ENCODE results near the gene CAMK2D. TPM values are rescaled to one million over a fixed set of nuclear protein-coding genes. Genes with fewer than 3 reads are reported as not detected.

The CAMK2D gene
- total RNA-seq, 1 experiment from 2014 or later = 9.0 TPM

DNA sequence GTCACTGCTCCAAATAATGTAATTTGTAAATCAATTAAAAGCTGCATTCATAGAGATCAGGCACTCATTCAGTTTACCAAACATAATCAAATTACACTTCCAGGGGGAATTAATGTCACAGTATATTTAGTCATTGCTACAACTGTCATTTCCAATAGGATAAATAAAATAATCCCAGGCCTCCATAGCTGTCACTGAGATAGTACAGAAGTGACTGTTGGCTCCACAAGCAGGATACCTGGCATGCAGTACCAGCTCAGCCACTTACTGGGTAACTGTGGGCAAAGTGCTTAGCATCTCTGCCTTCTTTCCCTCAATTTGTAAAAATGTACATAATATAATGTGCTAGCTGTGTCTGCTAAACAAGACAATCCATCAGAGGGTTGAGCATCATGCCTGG is 128.1 kb downstream of the CAMK2D start:
- no peaks in the 10 kb centered on the region for H3K79me2 ChIP-seq (ENCODE audit: insufficient read depth, low read length)
- Mint-ChIP-seq H3K27me3 (ENCODE audit: low read depth) (no peaks in the 10 kb centered on the region), H3K4me3 (no peak overlapping the region), H3K36me3 (ENCODE audit: insufficient read depth in 1 of 3, low read depth in 3 of 3) (no peaks in the 10 kb centered on the region), H3K9me3 (no peaks in the 10 kb centered on the region), H3K4me1 (peaks cover 6 to 13% of the 10 kb centered on the region in 2 experiments), H3K27ac (no peak overlapping the region)
- no peaks in the 10 kb centered on the region for H3K23me2 ChIP-seq (ENCODE audit: insufficient read length, low read depth, low read length, poor library complexity, severe bottlenecking)
- H2AK5ac ChIP-seq (ENCODE audit: insufficient read length, low read length) = no peak overlapping the region
- no peak overlapping the region for H3K4ac ChIP-seq (ENCODE audit: low read depth, low read length)
- H3K14ac ChIP-seq (ENCODE audit: insufficient read depth, low read length) = no peak overlapping the region
- no peaks in the 10 kb centered on the region for H3K4me1 ChIP-seq (ENCODE audit: insufficient read depth, low read length)
- no peaks in the 10 kb centered on the region for H3K9me3 ChIP-seq (ENCODE audit: control insufficient read depth, low read depth, low read length)
- H4K5ac ChIP-seq (ENCODE audit: insufficient read length, low read depth, low read length) = no peak overlapping the region
- no peak overlapping the region for H3K18ac ChIP-seq (ENCODE audit: insufficient read length, low read depth, low read length)
- no peak overlapping the region for H2BK15ac ChIP-seq (ENCODE audit: low read depth, low read length)
- no peak overlapping the region for H2BK120ac ChIP-seq (ENCODE audit: low read depth, low read length, poor library complexity, severe bottlenecking)
- H4K20me1 ChIP-seq (ENCODE audit: control insufficient read depth, insufficient read depth, insufficient read length) = no peaks in the 10 kb centered on the region
- DNase-seq = no peak
- TF ChIP-seq, protein P1, sequence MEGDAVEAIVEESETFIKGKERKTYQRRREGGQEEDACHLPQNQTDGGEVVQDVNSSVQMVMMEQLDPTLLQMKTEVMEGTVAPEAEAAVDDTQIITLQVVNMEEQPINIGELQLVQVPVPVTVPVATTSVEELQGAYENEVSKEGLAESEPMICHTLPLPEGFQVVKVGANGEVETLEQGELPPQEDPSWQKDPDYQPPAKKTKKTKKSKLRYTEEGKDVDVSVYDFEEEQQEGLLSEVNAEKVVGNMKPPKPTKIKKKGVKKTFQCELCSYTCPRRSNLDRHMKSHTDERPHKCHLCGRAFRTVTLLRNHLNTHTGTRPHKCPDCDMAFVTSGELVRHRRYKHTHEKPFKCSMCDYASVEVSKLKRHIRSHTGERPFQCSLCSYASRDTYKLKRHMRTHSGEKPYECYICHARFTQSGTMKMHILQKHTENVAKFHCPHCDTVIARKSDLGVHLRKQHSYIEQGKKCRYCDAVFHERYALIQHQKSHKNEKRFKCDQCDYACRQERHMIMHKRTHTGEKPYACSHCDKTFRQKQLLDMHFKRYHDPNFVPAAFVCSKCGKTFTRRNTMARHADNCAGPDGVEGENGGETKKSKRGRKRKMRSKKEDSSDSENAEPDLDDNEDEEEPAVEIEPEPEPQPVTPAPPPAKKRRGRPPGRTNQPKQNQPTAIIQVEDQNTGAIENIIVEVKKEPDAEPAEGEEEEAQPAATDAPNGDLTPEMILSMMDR (conservative IDR thresholded peaks at IDR 0.05) = no peak
- H2BK20ac ChIP-seq (ENCODE audit: low read depth, low read length, poor library complexity, severe bottlenecking) = no peak overlapping the region
- H3K4me2 ChIP-seq (ENCODE audit: insufficient read depth, insufficient read length, low read length) = no peak overlapping the region
- no peaks in the 10 kb centered on the region for H3K27me3 ChIP-seq (ENCODE audit: insufficient read depth, low read length)
- H2BK12ac ChIP-seq (ENCODE audit: insufficient read length, low read depth, low read length) = no peak overlapping the region
- no peaks in the 10 kb centered on the region for H3K79me1 ChIP-seq (ENCODE audit: insufficient read depth, low read depth, low read length, poor library complexity, severe bottlenecking)
- H3K56ac ChIP-seq (ENCODE audit: insufficient read length, low read depth, low read length) = no peak overlapping the region
- no peak overlapping the region for H3K9ac ChIP-seq (ENCODE audit: extremely low read depth, insufficient read length, low read length)
- no peak overlapping the region for H2BK5ac ChIP-seq (ENCODE audit: insufficient read length, low read length)
- H3K23ac ChIP-seq (ENCODE audit: insufficient read length, low read depth, low read length) = no peak overlapping the region
- H4K91ac ChIP-seq (ENCODE audit: insufficient read length, low read depth, low read length) = no peak overlapping the region
- H3K27ac ChIP-seq (ENCODE audit: insufficient read length, low read depth, low read length) = no peak overlapping the region
- H4K8ac ChIP-seq (replicated peaks; ENCODE audit: insufficient read length, low read depth, low read length) = no peak overlapping the region
- no peak overlapping the region for H2AFZ ChIP-seq (ENCODE audit: low read length)
- no peak overlapping the region for H3T11ph ChIP-seq (ENCODE audit: low read length)
